HepG2 (cell line): ENCODE data around the gene KCNT1. TPM values are rescaled to one million over a fixed set of nuclear protein-coding genes. Genes with fewer than 3 reads are reported as not detected.

ENCODE experiments used
- ATAC-seq: fragments of 200-7000 bp; cut with Tn5 transposase; 3 replicates; pipeline ENCODE4 v1.9.1; 2020; ENCODE audit warnings: mild to moderate bottlenecking, moderate library complexity
- BruUV-seq: library from RNA; stranded (reverse); fragments of 400-500 nt; replicated peaks from 2 replicates; lab custom pipeline; 2021; lab: Mats Ljungman, UMichigan
- CTCF ChIA-PET: fragments of 300-600 bp; formaldehyde crosslinking; extraction: SDS; loops from one replicate; lab custom pipeline; 2021; ENCODE audit warnings: low total read pairs, inconsistent platforms, low intra/inter-chr PET ratio; lab: Yijun Ruan, JAX
- POLR2A ChIA-PET: fragments of 350-600 bp; sonication (Branson Sonifier 250); formaldehyde crosslinking; loops from one replicate; lab custom pipeline; 2020; ENCODE audit warnings: antibody characterized with exemption, inconsistent platforms; lab: Yijun Ruan, JAX
- DNase-seq: peaks from one replicate; pipeline ENCODE4 v3.0.0-alpha.2; 2015; ENCODE audit warnings: low spot score
- FAIRE-seq: peaks from 3 replicates; lab custom pipeline; 2011; peaks lifted over from hg19 to GRCh38; lab: Jason Lieb, UNC
- H2AFZ ChIP-seq: one replicate; pipeline ENCODE4 v1.6.1; 2011; ENCODE audit warnings: low read length, inconsistent platforms
- H3K27ac ChIP-seq: fragments of 300-600 bp; 3 replicates; pipeline ENCODE4 v1.8.0; 2011; ENCODE audit warnings: mixed run types, mild to moderate bottlenecking, mixed read lengths, low read length, inconsistent platforms; ENCODE audit not compliant: insufficient read depth; ENCODE audit errors: extremely low read length
- H3K27me3 ChIP-seq, 2 experiments: fragments of 200-600 bp in 1 of 2; 2 replicates in 1 of 2; 3 replicates in 1 of 2; pipeline versions ENCODE4 v1.6.0 to v1.8.0; 2011; ENCODE audit warnings: low read length in 2 of 2, mild to moderate bottlenecking in 2 of 2, moderate library complexity in 2 of 2, inconsistent platforms in 1 of 2; ENCODE audit not compliant: insufficient read depth in 2 of 2, control insufficient read depth in 1 of 2
- H3K36me3 ChIP-seq, 2 experiments: fragments of 200-600 bp in 1 of 2; replicated peaks in 1 of 2; 2 replicates in 1 of 2; 3 replicates in 1 of 2; pipeline versions ENCODE4 v1.5.1 to v1.8.0; 2011; ENCODE audit warnings: low read length in 2 of 2, inconsistent platforms in 1 of 2; ENCODE audit not compliant: insufficient read depth in 2 of 2, control insufficient read depth in 1 of 2
- H3K4me1 ChIP-seq: 2 replicates; pipeline ENCODE4 v1.5.1; 2012; ENCODE audit warnings: low read length, inconsistent platforms; ENCODE audit not compliant: insufficient read depth
- H3K4me2 ChIP-seq: 2 replicates; pipeline ENCODE4 v1.6.0; 2011; ENCODE audit warnings: low read depth, low read length, inconsistent platforms
- H3K4me3 ChIP-seq, 3 experiments: fragments of 200-600 bp in 1 of 3; sonication (generic), shearing (Covaris generic) in 1 of 3; replicated peaks in 1 of 3; 2 replicates each; pipeline ENCODE4 v1.5.1; 2011 to 2016; ENCODE audit warnings: low read length in 3 of 3, inconsistent platforms in 2 of 3, low read depth in 2 of 3, mild to moderate bottlenecking in 2 of 3, control low read depth in 1 of 3, mixed read lengths in 1 of 3; ENCODE audit not compliant: insufficient read depth in 1 of 3
- H3K79me2 ChIP-seq: one replicate; pipeline ENCODE4 v1.6.1; 2011; ENCODE audit warnings: low read length, inconsistent platforms; ENCODE audit not compliant: insufficient read depth
- H3K9ac ChIP-seq: 2 replicates; pipeline ENCODE4 v1.6.0; 2011; ENCODE audit warnings: mild to moderate bottlenecking, low read depth, low read length, inconsistent platforms; ENCODE audit not compliant: insufficient read depth
- H3K9me3 ChIP-seq: 2 replicates; pipeline ENCODE4 v1.5.1; 2012; ENCODE audit warnings: mild to moderate bottlenecking, low read length
- H4K20me1 ChIP-seq: 2 replicates; pipeline ENCODE4 v1.6.0; 2011; ENCODE audit warnings: inconsistent platforms, mild to moderate bottlenecking, low read length, moderate library complexity; ENCODE audit not compliant: insufficient read depth
- FOSL1 ChIP-seq: sonication (generic); formaldehyde crosslinking; IDR thresholded peaks from 2 replicates; pipeline ENCODE4 v1.9.0; 2021; ENCODE audit warnings: missing genetic modification reagents, borderline replicate concordance
- KLF13 ChIP-seq: sonication (generic); formaldehyde crosslinking; IDR thresholded peaks from 2 replicates; pipeline ENCODE4 v1.4.0; 2020; ENCODE audit warnings: mild to moderate bottlenecking, missing genetic modification reagents
- LCORL ChIP-seq, 2 experiments: fragments of 450-650 bp in 1 of 2; sonication (generic) in 1 of 2; formaldehyde crosslinking in 1 of 2; IDR thresholded peaks; 2 replicates each; pipeline versions ENCODE4 v1.5.0 to v1.6.1; 2017 to 2020; ENCODE audit warnings: antibody characterized with exemption in 1 of 2, missing genetic modification reagents in 1 of 2
- MAF1 ChIP-seq: sonication (generic); formaldehyde crosslinking; IDR thresholded peaks from 2 replicates; pipeline ENCODE4 v1.5.0; 2020; ENCODE audit warnings: missing genetic modification reagents, borderline replicate concordance
- MTA3 ChIP-seq: sonication (generic); formaldehyde crosslinking; IDR thresholded peaks from 2 replicates; pipeline ENCODE4 v1.4.0; 2020; ENCODE audit warnings: missing genetic modification reagents
- NCOA2 ChIP-seq: sonication (generic); formaldehyde crosslinking; IDR thresholded peaks from 2 replicates; pipeline ENCODE4 v1.8.0; 2022; ENCODE audit warnings: inconsistent platforms
- NPAS2 ChIP-seq: sonication (generic); formaldehyde crosslinking; IDR thresholded peaks from 2 replicates; pipeline ENCODE4 v1.8.0; 2022; ENCODE audit warnings: mild to moderate bottlenecking, missing genetic modification reagents, borderline replicate concordance
- RFX1 ChIP-seq: fragments of 450-650 bp; IDR thresholded peaks from 2 replicates; pipeline ENCODE4 v1.6.1; 2017
- RNF2 ChIP-seq: fragments of 450-650 bp; conservative IDR thresholded peaks from 2 replicates; pipeline ENCODE4 v1.6.1; 2016; ENCODE audit warnings: low read depth
- TCF7L2 ChIP-seq: IDR thresholded peaks from 2 replicates; pipeline ENCODE4 v1.6.1; 2011; ENCODE audit warnings: mild to moderate bottlenecking, low read depth, low read length, moderate library complexity
- ZNF343 ChIP-seq: sonication (generic); formaldehyde crosslinking; IDR thresholded peaks from 2 replicates; pipeline ENCODE4 v1.4.0; 2020; ENCODE audit warnings: mild to moderate bottlenecking, missing genetic modification reagents
- ZSCAN21 ChIP-seq: sonication (generic); formaldehyde crosslinking; IDR thresholded peaks from 2 replicates; pipeline ENCODE4 v1.8.0; 2022; ENCODE audit warnings: mild to moderate bottlenecking, missing genetic modification reagents, moderate library complexity, borderline replicate concordance
- WGBS: methylation state at CpG from one replicate; pipeline ENCODE4 v1.1.6; 2017; ENCODE audit warnings: low lambda C conversion rate; 5-methylcytosine and 5-hydroxymethylcytosine counted together
- in situ Hi-C: cut with HindIII; loops from 2 replicates; pipeline ENCODE4 v1.10.0; 2017; ENCODE audit warnings: low pct_unique_long_range_greater_than_20kb; ENCODE audit not compliant: extremely low pct_ligation_motif_present
- intact Hi-C: fragments of 100-400 bp; cut with micrococcal nuclease; formaldehyde crosslinking; loops from one replicate; pipeline ENCODE4 v1.10.0; 2022; ENCODE audit not compliant: unreplicated experiment
- polyA plus RNA-seq, 8 experiments: library from polyadenylated mRNA; depleted of rRNA in 3 of 8; stranded (reverse) in 7 of 8; unstranded in 1 of 8; fragments of >200 nt; fragmentation: Illumina TruSeq in 4 of 8; extraction: Trizol in 4 of 8; gene quantifications; 2 replicates each; pipeline versions ENCODE4 v1.2.1 to v1.2.3, GENCODE V29; 2011 to 2016; ENCODE audit warnings: low read depth in 4 of 8, missing spikeins in 1 of 8, mixed read lengths in 1 of 8; ENCODE audit not compliant: insufficient read depth in 1 of 8
- total RNA-seq, 5 experiments: library from RNA; depleted of rRNA; stranded (reverse); fragments of >200 nt; fragmentation: Illumina TruSeq; extraction: Trizol; gene quantifications; 2 replicates each; pipeline ENCODE4 v1.2.3, GENCODE V29; 2016; ENCODE audit warnings: low read depth in 1 of 5
- TF ChIP-seq, protein P1 (sequence below): sonication (generic); formaldehyde crosslinking; IDR thresholded peaks from 2 replicates; pipeline ENCODE4 v1.9.0; 2021; ENCODE audit warnings: missing genetic modification reagents, borderline replicate concordance
- TF ChIP-seq, protein P2 (sequence below): fragments of 450-650 bp; IDR thresholded peaks from 2 replicates; pipeline ENCODE4 v1.6.1; 2017; ENCODE audit warnings: mild to moderate bottlenecking
- TF ChIP-seq, protein P3 (sequence below): sonication (generic); formaldehyde crosslinking; IDR thresholded peaks from 2 replicates; pipeline ENCODE4 v1.8.1; 2023; ENCODE audit warnings: mild to moderate bottlenecking, missing genetic modification reagents

The KCNT1 gene
- total and polyA plus RNA-seq, 2 of the 13 experiments (the other 11 are each of a cell fraction or from before 2014, with no cell fraction given), result not detected

DNA sequence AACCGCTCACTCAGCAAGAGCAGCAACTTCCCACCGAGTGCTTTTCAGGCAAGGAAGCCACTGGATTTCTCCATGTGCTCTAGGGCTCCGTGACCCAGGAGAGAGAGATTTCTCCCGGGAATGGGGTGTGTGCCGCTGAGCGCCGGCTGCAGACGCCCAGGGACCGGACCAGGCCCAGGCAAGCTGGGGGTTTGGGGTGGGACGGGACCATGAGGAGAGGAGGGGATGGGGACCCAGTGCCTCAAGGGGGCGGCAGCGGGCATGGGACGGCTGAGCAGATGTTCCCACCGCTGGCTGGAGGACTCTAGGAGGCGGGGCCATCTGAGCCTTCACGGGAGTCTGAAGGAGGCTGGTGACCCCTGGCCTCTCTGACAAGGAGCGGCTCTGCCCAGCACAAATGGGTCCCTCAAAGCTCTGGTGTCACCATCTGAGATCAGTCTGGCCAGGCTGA lies 30.4 kb upstream of the KCNT1 start:
- intact Hi-C loops, result no loop called here
- no CpG with 5 or more reads among the region's 17 CpGs for WGBS
- in situ Hi-C loops, result no loop called here
- no peak overlapping the region for H3K4me2 ChIP-seq
- no peak overlapping the region for H2AFZ ChIP-seq
- ChIA-PET CTCF (no interaction called here), POLR2A (no interaction called here)
- BruUV-seq, result no TSS peak
- H3K9me3 ChIP-seq, result no peaks in the 10 kb centered on the region
- DNase-seq (no peak), ATAC-seq (peak; percentile 65), FAIRE-seq (no peak)
- H3K9ac ChIP-seq, result no peak overlapping the region
- H3K79me2 ChIP-seq, result no peaks in the 10 kb centered on the region
- no peaks in the 10 kb centered on the region for H3K36me3 ChIP-seq
- H3K27me3 ChIP-seq, result peaks cover 2 to 31% of the 10 kb centered on the region in 2 experiments; a peak in 4 of 5 replicates
- H3K27ac ChIP-seq, result no peak overlapping the region
- no peak overlapping the region for H3K4me3 ChIP-seq
- H3K4me1 ChIP-seq, result no peaks in the 10 kb centered on the region
- 0 out of 2 replicates have a peak, but pooled peaks cover 2% of the 10 kb centered on the region for H4K20me1 ChIP-seq
- TF ChIP-seq MTA3 (no peak), ZSCAN21 (CRISPR knock-in tag) (no peak), TCF7L2 (no peak), RNF2 (no peak), KLF13 (CRISPR knock-in tag) (no peak), MAF1 (CRISPR knock-in tag) (no peak), FOSL1 (CRISPR knock-in tag) (no peak), NPAS2 (CRISPR knock-in tag) (no peak), NCOA2 (CRISPR knock-in tag) (no peak), RFX1 (no peak), LCORL (IDR thresholded peaks at IDR 0.05) (no peak), LCORL (CRISPR knock-in tag; IDR thresholded peaks at IDR 0.05) (no peak), ZNF343 (no peak)
- TF ChIP-seq, protein P1, sequence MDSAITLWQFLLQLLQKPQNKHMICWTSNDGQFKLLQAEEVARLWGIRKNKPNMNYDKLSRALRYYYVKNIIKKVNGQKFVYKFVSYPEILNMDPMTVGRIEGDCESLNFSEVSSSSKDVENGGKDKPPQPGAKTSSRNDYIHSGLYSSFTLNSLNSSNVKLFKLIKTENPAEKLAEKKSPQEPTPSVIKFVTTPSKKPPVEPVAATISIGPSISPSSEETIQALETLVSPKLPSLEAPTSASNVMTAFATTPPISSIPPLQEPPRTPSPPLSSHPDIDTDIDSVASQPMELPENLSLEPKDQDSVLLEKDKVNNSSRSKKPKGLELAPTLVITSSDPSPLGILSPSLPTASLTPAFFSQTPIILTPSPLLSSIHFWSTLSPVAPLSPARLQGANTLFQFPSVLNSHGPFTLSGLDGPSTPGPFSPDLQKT (CRISPR knock-in tag), result no peak
- TF ChIP-seq, protein P2, sequence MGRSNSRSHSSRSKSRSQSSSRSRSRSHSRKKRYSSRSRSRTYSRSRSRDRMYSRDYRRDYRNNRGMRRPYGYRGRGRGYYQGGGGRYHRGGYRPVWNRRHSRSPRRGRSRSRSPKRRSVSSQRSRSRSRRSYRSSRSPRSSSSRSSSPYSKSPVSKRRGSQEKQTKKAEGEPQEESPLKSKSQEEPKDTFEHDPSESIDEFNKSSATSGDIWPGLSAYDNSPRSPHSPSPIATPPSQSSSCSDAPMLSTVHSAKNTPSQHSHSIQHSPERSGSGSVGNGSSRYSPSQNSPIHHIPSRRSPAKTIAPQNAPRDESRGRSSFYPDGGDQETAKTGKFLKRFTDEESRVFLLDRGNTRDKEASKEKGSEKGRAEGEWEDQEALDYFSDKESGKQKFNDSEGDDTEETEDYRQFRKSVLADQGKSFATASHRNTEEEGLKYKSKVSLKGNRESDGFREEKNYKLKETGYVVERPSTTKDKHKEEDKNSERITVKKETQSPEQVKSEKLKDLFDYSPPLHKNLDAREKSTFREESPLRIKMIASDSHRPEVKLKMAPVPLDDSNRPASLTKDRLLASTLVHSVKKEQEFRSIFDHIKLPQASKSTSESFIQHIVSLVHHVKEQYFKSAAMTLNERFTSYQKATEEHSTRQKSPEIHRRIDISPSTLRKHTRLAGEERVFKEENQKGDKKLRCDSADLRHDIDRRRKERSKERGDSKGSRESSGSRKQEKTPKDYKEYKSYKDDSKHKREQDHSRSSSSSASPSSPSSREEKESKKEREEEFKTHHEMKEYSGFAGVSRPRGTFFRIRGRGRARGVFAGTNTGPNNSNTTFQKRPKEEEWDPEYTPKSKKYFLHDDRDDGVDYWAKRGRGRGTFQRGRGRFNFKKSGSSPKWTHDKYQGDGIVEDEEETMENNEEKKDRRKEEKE, result no peak
- TF ChIP-seq, protein P3, sequence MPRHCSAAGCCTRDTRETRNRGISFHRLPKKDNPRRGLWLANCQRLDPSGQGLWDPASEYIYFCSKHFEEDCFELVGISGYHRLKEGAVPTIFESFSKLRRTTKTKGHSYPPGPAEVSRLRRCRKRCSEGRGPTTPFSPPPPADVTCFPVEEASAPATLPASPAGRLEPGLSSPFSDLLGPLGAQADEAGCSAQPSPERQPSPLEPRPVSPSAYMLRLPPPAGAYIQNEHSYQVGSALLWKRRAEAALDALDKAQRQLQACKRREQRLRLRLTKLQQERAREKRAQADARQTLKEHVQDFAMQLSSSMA (CRISPR knock-in tag), result no peak
